Keratinocyte (primary cell): ENCODE results near the gene C22orf31. TPM values are rescaled to one million over a fixed set of nuclear protein-coding genes. Genes with fewer than 3 reads are reported as not detected.

Experiments
- DNase-seq: peaks from one replicate; pipeline ENCODE4 v3.0.0-alpha.2; 2011; ENCODE audit warnings: low read depth, missing footprints, low spot score
- FAIRE-seq: peaks from 2 replicates; lab custom pipeline; 2011; peaks lifted over from hg19 to GRCh38; lab: Jason Lieb, UNC
- H2AFZ ChIP-seq: 2 replicates; pipeline ENCODE4 v1.6.0; 2012; ENCODE audit warnings: low read length, control low read depth, inconsistent platforms; ENCODE audit not compliant: control insufficient read depth
- H3K27ac ChIP-seq: 2 replicates; pipeline ENCODE4 v1.5.1; 2011; ENCODE audit warnings: low read length; ENCODE audit not compliant: control insufficient read depth, insufficient read depth
- H3K27me3 ChIP-seq: 3 replicates; pipeline ENCODE4 v1.6.0; 2011; ENCODE audit warnings: low read length; ENCODE audit not compliant: control insufficient read depth, insufficient read depth; ENCODE audit errors: extremely low read depth
- H3K36me3 ChIP-seq, 2 experiments: 2 replicates in 1 of 2; 3 replicates in 1 of 2; pipeline ENCODE4 v1.5.1; 2011; ENCODE audit warnings: low read length in 2 of 2, mild to moderate bottlenecking in 1 of 2; ENCODE audit not compliant: control insufficient read depth in 2 of 2, insufficient read depth in 2 of 2; ENCODE audit errors: extremely low read depth in 1 of 2
- H3K4me1 ChIP-seq: 3 replicates; pipeline ENCODE4 v1.5.1; 2011; ENCODE audit warnings: low read length; ENCODE audit not compliant: control insufficient read depth, insufficient read depth; ENCODE audit errors: extremely low read depth
- H3K4me2 ChIP-seq: 3 replicates; pipeline ENCODE4 v1.6.0; 2011; ENCODE audit warnings: low read depth, low read length; ENCODE audit not compliant: control insufficient read depth, insufficient read depth; ENCODE audit errors: extremely low read depth
- H3K4me3 ChIP-seq, 3 experiments: fragments of 200-600 bp in 1 of 3; sonication (generic) in 1 of 3; 2 replicates in 2 of 3; 3 replicates in 1 of 3; pipeline ENCODE4 v1.5.1; 2011 to 2016; ENCODE audit warnings: low read length in 3 of 3, mild to moderate bottlenecking in 3 of 3, control low read depth in 2 of 3, inconsistent platforms in 1 of 3, low read depth in 1 of 3, mixed read lengths in 1 of 3, mixed run types in 1 of 3, moderate library complexity in 1 of 3; ENCODE audit not compliant: control insufficient read depth in 2 of 3, insufficient read depth in 2 of 3; ENCODE audit errors: extremely low read depth in 1 of 3
- H3K79me2 ChIP-seq: 2 replicates; pipeline ENCODE4 v1.6.0; 2012; ENCODE audit warnings: low read length; ENCODE audit not compliant: control insufficient read depth, insufficient read depth
- H3K9ac ChIP-seq: 3 replicates; pipeline ENCODE4 v1.6.0; 2011; ENCODE audit warnings: low read length; ENCODE audit not compliant: control insufficient read depth, insufficient read depth; ENCODE audit errors: extremely low read depth
- H3K9me1 ChIP-seq: 3 replicates; pipeline ENCODE4 v1.6.0; 2011; ENCODE audit warnings: low read length; ENCODE audit not compliant: control insufficient read depth, insufficient read depth; ENCODE audit errors: extremely low read depth
- H3K9me3 ChIP-seq: 2 replicates; pipeline ENCODE4 v1.5.1; 2012; ENCODE audit warnings: low read depth, low read length; ENCODE audit not compliant: control insufficient read depth
- H4K20me1 ChIP-seq: 3 replicates; pipeline ENCODE4 v1.6.0; 2011; ENCODE audit warnings: low read length; ENCODE audit not compliant: control insufficient read depth, insufficient read depth; ENCODE audit errors: extremely low read depth
- CTCF ChIP-seq, 3 experiments: IDR thresholded peaks in 1 of 3; conservative IDR thresholded peaks in 1 of 3; optimal IDR thresholded peaks in 1 of 3; 2 replicates in 2 of 3; 3 replicates in 1 of 3; pipeline versions ENCODE3 to v1.5.1; 2011; ENCODE audit warnings: low read length in 3 of 3, mild to moderate bottlenecking in 3 of 3, moderate library complexity in 2 of 3, control low read depth in 1 of 3, inconsistent platforms in 1 of 3; ENCODE audit not compliant: insufficient read depth in 2 of 3; ENCODE audit errors: extremely low read depth in 1 of 3
- EZH2 ChIP-seq: IDR thresholded peaks from one replicate; pipeline ENCODE4 v1.6.1; 2012; ENCODE audit warnings: inconsistent platforms, mild to moderate bottlenecking, low read length, moderate library complexity
- dilution Hi-C: fragments of 300-500 bp; cut with MboI; formaldehyde crosslinking; loops from one replicate; pipeline ENCODE4 v1.7.0; 2020; ENCODE audit warnings: low sequenced_read_pairs; ENCODE audit not compliant: extremely low pct_ligation_motif_present
- polyA plus RNA-seq, 5 experiments: library from polyadenylated mRNA; depleted of rRNA in 3 of 5; stranded (reverse) in 3 of 5; stranded (forward) in 1 of 5; unstranded in 1 of 5; fragments of >200 nt; gene quantifications; 1 replicate in 1 of 5; 2 replicates in 3 of 5; 3 replicates in 1 of 5; pipeline versions ENCODE4 v1.2.1 to v1.2.3, GENCODE V29; 2011 to 2012; ENCODE audit warnings: missing spikeins in 2 of 5, low read depth in 1 of 5, low replicate concordance in 1 of 5

The C22orf31 gene
- polyA plus RNA-seq, 1 donor (not counting 4 experiments of a cell fraction or from before 2014, with no cell fraction given): not detected

- Histone ChIP-seq H3K36me3 (peaks cover 5 to 17% of the 10 kb centered on the region in 2 experiments), H3K27me3 (no peaks in the 10 kb centered on the region), H3K27ac (no peak overlapping the region), H3K4me2 (no peak overlapping the region), H3K4me1 (peaks cover 3% of the 10 kb centered on the region), H3K9me1 (no peaks in the 10 kb centered on the region), H3K9me3 (no peaks in the 10 kb centered on the region), H2AFZ (no peak overlapping the region), H3K79me2 (no peaks in the 10 kb centered on the region), H4K20me1 (no peaks in the 10 kb centered on the region), H3K4me3 (no peak overlapping the region), H3K9ac (no peak overlapping the region)
- FAIRE-seq (no peak), DNase-seq (no peak)
- TF ChIP-seq EZH2: no peak
- no peak for TF ChIP-seq CTCF (optimal IDR thresholded peaks at IDR 0.05 in 1 of 3, IDR thresholded peaks at IDR 0.05 in 1 of 3, conservative IDR thresholded peaks at IDR 0.05 in 1 of 3; ENCODE audit: extremely low read depth in 1 of 3, insufficient read depth in 2 of 3, low read length in 3 of 3)
- dilution Hi-C loops: no loop called here
Measured at GRCh38 chr22:29049655-29050263, 11.9 kb downstream of the C22orf31 start.

GRCh38 chr22:29048822-29049654 is 12.6 kb downstream of the C22orf31 start:
- no peak overlapping the region for H3K9ac ChIP-seq
- H3K36me3 ChIP-seq: peaks cover 5 to 17% of the 10 kb centered on the region in 2 experiments
- no peak overlapping the region for H3K27ac ChIP-seq
- no peak overlapping the region for H2AFZ ChIP-seq
- TF ChIP-seq CTCF (optimal IDR thresholded peaks at IDR 0.05 in 1 of 3, IDR thresholded peaks at IDR 0.05 in 1 of 3, conservative IDR thresholded peaks at IDR 0.05 in 1 of 3; ENCODE audit: extremely low read depth in 1 of 3, insufficient read depth in 2 of 3, low read length in 3 of 3) (no peak), EZH2 (no peak)
- peaks cover 10% of the 10 kb centered on the region for H3K4me1 ChIP-seq
- no peaks in the 10 kb centered on the region for H4K20me1 ChIP-seq
- H3K4me2 ChIP-seq: no peak overlapping the region
- no peaks in the 10 kb centered on the region for H3K9me1 ChIP-seq
- FAIRE-seq (no peak), DNase-seq (no peak)
- dilution Hi-C loops: no loop called here
- H3K9me3 ChIP-seq: no peaks in the 10 kb centered on the region
- no peaks in the 10 kb centered on the region for H3K27me3 ChIP-seq
- no peak overlapping the region for H3K4me3 ChIP-seq
- H3K79me2 ChIP-seq: no peaks in the 10 kb centered on the region
